GM21360 (cell line): ENCODE measurements around the gene BFSP1.

Experiments used
- ATAC-seq: cut with Tn5 transposase; IDR thresholded peaks from one replicate; pipeline ENCODE4 v1.9.1; 2021; ENCODE audit warnings: mild to moderate bottlenecking, moderate library complexity; ENCODE audit not compliant: unreplicated experiment

BFSP1 gene

GRCh38 chr20:17530716-17531664 is at the start of gene BFSP1:
Gene BFSP1, minus strand, starts transcription at chr20:17531379. Its CDS starts 50 bp downstream, at chr20:17531329.
- ATAC-seq, result peak; percentile 41

- ATAC-seq, result no peak
Measured at GRCh38 chr20:17580895-17581294, 49.7 kb upstream of the BFSP1 start.

GRCh38 chr20:17579369-17580039 is 48.3 kb upstream of the BFSP1 start:
- ATAC-seq, result no peak

- no peak for ATAC-seq
Measured at GRCh38 chr20:17576215-17576614, 45.0 kb upstream of the BFSP1 start.

- ATAC-seq, result no peak
Measured at GRCh38 chr20:17573463-17573862, 42.3 kb upstream of the BFSP1 start.

GRCh38 chr20:17572034-17572638 is 41.0 kb upstream of the BFSP1 start:
- no peak for ATAC-seq

GRCh38 chr20:17571153-17571527 is 40.0 kb upstream of the BFSP1 start:
- ATAC-seq, result no peak

- ATAC-seq, result peak; percentile 10
Measured at GRCh38 chr20:17570347-17571152, 39.4 kb upstream of the BFSP1 start.

- peak; percentile 87 for ATAC-seq
Measured at GRCh38 chr20:17569616-17570346, 38.6 kb upstream of the BFSP1 start, which contains the start of gene DSTN. Gene DSTN, plus strand, starts transcription at chr20:17570075. Its CDS starts 134 bp downstream, at chr20:17570209.

- ATAC-seq, result no peak
Measured at GRCh38 chr20:17568972-17569521, 37.9 kb upstream of the BFSP1 start.

- no peak for ATAC-seq
Measured at GRCh38 chr20:17568045-17568788, 37.0 kb upstream of the BFSP1 start.

GRCh38 chr20:17566345-17566744 is 35.2 kb upstream of the BFSP1 start:
- ATAC-seq, result no peak

- ATAC-seq, result no peak
Measured at GRCh38 chr20:17565169-17565845, 34.1 kb upstream of the BFSP1 start.

- ATAC-seq, result no peak
Measured at GRCh38 chr20:17562804-17563305, 31.7 kb upstream of the BFSP1 start.

- no peak for ATAC-seq
Measured at GRCh38 chr20:17560344-17561074, 29.3 kb upstream of the BFSP1 start.

GRCh38 chr20:17559338-17559737 is 28.2 kb upstream of the BFSP1 start:
- ATAC-seq, result no peak

GRCh38 chr20:17558941-17559304 is 27.7 kb upstream of the BFSP1 start:
- no peak for ATAC-seq
